Stomach (tissue), 9 donors: ENCODE data around the gene NRP2. TPM values are rescaled to one million over a fixed set of nuclear protein-coding genes. Genes with fewer than 3 reads are reported as not detected.

Experiments
- DNase-seq, 2 donors: peaks; one replicate each; pipeline versions ENCODE4 v3.0.0 to v3.0.0-alpha.2; 2013 to 2019
- H3K27ac ChIP-seq, 5 donors: fragments of 200-600 bp in 4 of 5; sonication (generic) in 4 of 5; one replicate each; pipeline ENCODE4 v1.5.1; 2013 to 2019; ENCODE audit warnings: mild to moderate bottlenecking in 1 of 5, moderate library complexity in 1 of 5
- H3K27me3 ChIP-seq, 3 donors: fragments of 200-600 bp; sonication (generic); one replicate each; pipeline ENCODE4 v1.5.1; 2017 to 2019; ENCODE audit warnings: mixed run types in 1 of 3
- H3K36me3 ChIP-seq, 4 donors: fragments of 200-600 bp; sonication (generic); 1 replicate in 3 of 4; 2 replicates in 1 of 4; pipeline ENCODE4 v1.5.1; 2016 to 2019
- H3K4me1 ChIP-seq, 4 donors: fragments of 200-600 bp; sonication (generic); one replicate each; pipeline ENCODE4 v1.5.1; 2016 to 2019
- H3K4me3 ChIP-seq, 4 donors: fragments of 200-600 bp; sonication (generic) in 3 of 4; one replicate each; pipeline ENCODE4 v1.5.1; 2016 to 2019; ENCODE audit warnings: mild to moderate bottlenecking in 1 of 4
- H3K9me3 ChIP-seq, 4 donors: fragments of 200-600 bp; sonication (generic); one replicate each; pipeline ENCODE4 v1.5.1; 2016 to 2019
- CTCF ChIP-seq, 7 experiments: fragments of 450-650 bp in 4 of 7; fragments of 200-600 bp in 3 of 7; sonication (generic) in 3 of 7; IDR thresholded peaks; one replicate each; pipeline ENCODE4 v1.5.1; 2016 to 2019; ENCODE audit warnings: antibody characterized with exemption in 7 of 7, control low read depth in 2 of 7, mild to moderate bottlenecking in 1 of 7
- EP300 ChIP-seq: sonication (generic); formaldehyde crosslinking; IDR thresholded peaks from one replicate; pipeline ENCODE4 v1.6.1; 2017; ENCODE audit warnings: antibody characterized with exemption
- POLR2A ChIP-seq, 4 donors: fragments of 450-650 bp; IDR thresholded peaks; one replicate each; pipeline ENCODE4 v1.6.1; 2016; ENCODE audit warnings: antibody characterized with exemption in 4 of 4, control low read depth in 2 of 4, mild to moderate bottlenecking in 1 of 4, moderate library complexity in 1 of 4
- POLR2AphosphoS5 ChIP-seq, 3 donors: sonication (generic); formaldehyde crosslinking; IDR thresholded peaks; one replicate each; pipeline ENCODE4 v1.6.1; 2016; ENCODE audit warnings: antibody characterized with exemption in 3 of 3
- WGBS, 5 donors: extraction: QIAGEN DNeasy Blood & Tissue Kit in 3 of 5; methylation state at CpG; one replicate each; pipeline versions ENCODE4 v1.1.5 to v1.1.7; 2013 to 2018; 5-methylcytosine and 5-hydroxymethylcytosine counted together
- intact Hi-C: fragments of 100-400 bp; cut with DNase I; formaldehyde crosslinking; loops from one replicate; pipeline ENCODE4 v1.15.1; 2023; ENCODE audit warnings: low total_unique reads
- polyA plus RNA-seq, 3 donors: library from polyadenylated mRNA; stranded (reverse); fragments of 200-250 nt; gene quantifications; one replicate each; pipeline ENCODE4 v1.2.3, GENCODE V29; 2013
- total RNA-seq, 5 donors: library from RNA; depleted of rRNA; stranded (reverse); fragments of >200 nt; gene quantifications; one replicate each; pipeline versions ENCODE4 v1.1.0 to v1.2.3, GENCODE V29; 2014 to 2016
- donor health status: healthy with polysubstance abuse.
- donor health status: Bipolar disorder and iron deficiency.
- donor health status: healthy.

The NRP2 gene
- total and polyA plus RNA-seq, 8 donors = 0.92 to 166 (median 31.6) TPM

- Histone ChIP-seq H3K27me3 (peaks cover 0 to 40% (median 27%) of the 10 kb centered on the region in 3 donors), H3K9me3 (no peaks in the 10 kb centered on the region), H3K4me1 (peaks cover 14 to 66% (median 56%) of the 10 kb centered on the region in 4 donors), H3K27ac (peak overlapping the region; percentile 75 to 93 (median 88)), H3K4me3 (peak overlapping the region; percentile 65 to 76 (median 70)), H3K36me3 (no peaks in the 10 kb centered on the region)
- TF ChIP-seq POLR2A (IDR thresholded peaks at IDR 0.05) = no peak
- TF ChIP-seq CTCF (IDR thresholded peaks at IDR 0.05) = no peak
- no peak for TF ChIP-seq EP300
- no peak for TF ChIP-seq POLR2AphosphoS5 (IDR thresholded peaks at IDR 0.05)
- WGBS, 5 donors = 4 to 21% (median 5%) methylated on average over 10 to 49 of the region's 49 CpGs
- peak in 1 of 2 donors; percentile 73 for DNase-seq
- intact Hi-C loops = no loop called here
Observed at GRCh38 chr2:205681401-205682238, 681 bp upstream of the NRP2 start.

GRCh38 chr2:205682971-205683501, 735 bp downstream of the NRP2 start:
- intact Hi-C loops = no loop called here
- Histone ChIP-seq H3K36me3 (no peaks in the 10 kb centered on the region), H3K27ac (peak overlapping the region; percentile 5 to 93 (median 88)), H3K4me1 (peaks cover 14 to 80% (median 61%) of the 10 kb centered on the region in 4 donors), H3K9me3 (no peaks in the 10 kb centered on the region), H3K4me3 (peak overlapping the region; percentile 65 to 76 (median 70)), H3K27me3 (peaks cover 0 to 47% (median 29%) of the 10 kb centered on the region in 3 donors)
- TF ChIP-seq POLR2AphosphoS5 (IDR thresholded peaks at IDR 0.05) = no peak
- TF ChIP-seq CTCF (IDR thresholded peaks at IDR 0.05) = no peak
- no peak for TF ChIP-seq EP300
- TF ChIP-seq POLR2A (IDR thresholded peaks at IDR 0.05) = no peak
- no peak for DNase-seq
- 13 to 28% (median 17%) methylated on average over 10 of the region's 10 CpGs for WGBS, 5 donors

GRCh38 chr2:205683502-205684367, 1.4 kb downstream of the NRP2 start:
- peak in 1 of 2 donors; percentile 66 for DNase-seq
- H3K4me1 ChIP-seq = peaks cover 14 to 87% (median 65%) of the 10 kb centered on the region in 4 donors
- H3K9me3 ChIP-seq = no peaks in the 10 kb centered on the region

More at GRCh38 chr2:205683502-205684367, 1.4 kb downstream of the NRP2 start:
- intact Hi-C loops = no loop called here
- no peaks in the 10 kb centered on the region for H3K36me3 ChIP-seq
- H3K27me3 ChIP-seq = peaks cover 0 to 47% (median 29%) of the 10 kb centered on the region in 3 donors
- peak overlapping the region; percentile 65 to 76 (median 70) for H3K4me3 ChIP-seq
- no peak for TF ChIP-seq POLR2A (IDR thresholded peaks at IDR 0.05)
- TF ChIP-seq EP300 = no peak
- TF ChIP-seq CTCF (IDR thresholded peaks at IDR 0.05) = no peak
- peak in 1 of 3 donors; percentile 49 for TF ChIP-seq POLR2AphosphoS5 (IDR thresholded peaks at IDR 0.05)
- H3K27ac ChIP-seq = peak overlapping the region; percentile 11 to 93 (median 88)
- 27 to 63% (median 50%) methylated on average over 10 of the region's 10 CpGs for WGBS, 5 donors
